ENCODE results near the gene CRNKL1.

GRCh38 chr20:20003031-20003954 lies 49.0 kb downstream of the CRNKL1 start:
- TF ChIP-seq EZH2 (IDR thresholded peaks at IDR 0.05): no peak
- TF ChIP-seq POLR2AphosphoS5 (IDR thresholded peaks at IDR 0.05; ENCODE audit: borderline replicate concordance, low read depth, low read length): no peak; the same call in 1 of the 2 replicates

All from SK-N-MC (cell line).